Measurements from ENCODE around the gene RAE1.
A peak's percentile ranks its signal among the peaks of the same experiment; 100 is the strongest.

RAE1 gene

GRCh38 chr20:57400821-57401564 is 49.9 kb downstream of the RAE1 start:
- DNase-seq (ENCODE audit: low read depth) = no peak

GRCh38 chr20:57401565-57401918 is 50.5 kb downstream of the RAE1 start:
- DNase-seq (ENCODE audit: low read depth) = no peak

- no peak for DNase-seq (ENCODE audit: low read depth)
Observed at GRCh38 chr20:57402206-57403125, 51.4 kb downstream of the RAE1 start.

- no peak for DNase-seq (ENCODE audit: low read depth)
Observed at GRCh38 chr20:57403216-57403615, 52.2 kb downstream of the RAE1 start.

- DNase-seq (ENCODE audit: low read depth) = no peak
Observed at GRCh38 chr20:57404006-57404405, 53.0 kb downstream of the RAE1 start.

GRCh38 chr20:57404419-57405072 is 53.5 kb downstream of the RAE1 start:
- no peak for DNase-seq (ENCODE audit: low read depth)

- DNase-seq (ENCODE audit: low read depth) = no peak
Observed at GRCh38 chr20:57405236-57406016, 54.4 kb downstream of the RAE1 start.

GRCh38 chr20:57407541-57407956 is 56.5 kb downstream of the RAE1 start:
- DNase-seq (ENCODE audit: low read depth) = no peak

- DNase-seq (ENCODE audit: low read depth) = peak; percentile 24
Observed at GRCh38 chr20:57408131-57408530, 57.1 kb downstream of the RAE1 start.

GRCh38 chr20:57408536-57409233 is 57.6 kb downstream of the RAE1 start:
- no peak for DNase-seq (ENCODE audit: low read depth)

- DNase-seq (ENCODE audit: low read depth) = no peak
Observed at GRCh38 chr20:57409316-57409671, 58.2 kb downstream of the RAE1 start.

GRCh38 chr20:57409672-57410397 is 58.8 kb downstream of the RAE1 start:
- no peak for DNase-seq (ENCODE audit: low read depth)

- no peak for DNase-seq (ENCODE audit: low read depth)
Observed at GRCh38 chr20:57410398-57410920, 59.4 kb downstream of the RAE1 start.

- no peak for DNase-seq (ENCODE audit: low read depth)
Observed at GRCh38 chr20:57410924-57411323, 59.9 kb downstream of the RAE1 start.

GRCh38 chr20:57411406-57412283 is 60.6 kb downstream of the RAE1 start:
- no peak for DNase-seq (ENCODE audit: low read depth)

- no peak for DNase-seq (ENCODE audit: low read depth)
Observed at GRCh38 chr20:57412347-57413029, 61.4 kb downstream of the RAE1 start.

- DNase-seq (ENCODE audit: low read depth) = no peak
Observed at GRCh38 chr20:57413986-57414385, 62.9 kb downstream of the RAE1 start.

- DNase-seq (ENCODE audit: low read depth) = peak; percentile 30
Observed at GRCh38 chr20:57414867-57415592, 64.0 kb downstream of the RAE1 start.
